Large intestine (tissue), 3 donors: Measurements from ENCODE around the gene LZTFL1. TPM values are rescaled to one million over a fixed set of nuclear protein-coding genes. Genes with fewer than 3 reads are reported as not detected.

Source experiments
- DNase-seq, 2 donors: peaks; one replicate each; pipeline versions ENCODE4 v3.0.0 to v3.0.0-alpha.2; 2013
- H3K27ac ChIP-seq: one replicate; pipeline ENCODE4 v1.5.1; 2013; ENCODE audit warnings: low read length
- H3K27me3 ChIP-seq: 2 replicates; pipeline ENCODE4 v1.6.1; 2013; ENCODE audit warnings: low read length; ENCODE audit not compliant: control insufficient read depth, insufficient read depth
- H3K36me3 ChIP-seq: 2 replicates; pipeline ENCODE4 v1.6.1; 2013; ENCODE audit warnings: low read length; ENCODE audit not compliant: control insufficient read depth, insufficient read depth
- H3K4me1 ChIP-seq: one replicate; pipeline ENCODE4 v1.6.1; 2013; ENCODE audit warnings: low read length; ENCODE audit not compliant: control insufficient read depth, insufficient read depth
- H3K4me3 ChIP-seq: one replicate; pipeline ENCODE4 v1.5.1; 2013; ENCODE audit warnings: low read length
- H3K9me3 ChIP-seq: one replicate; pipeline ENCODE4 v1.6.1; 2013; ENCODE audit warnings: mild to moderate bottlenecking, low read depth, low read length, moderate library complexity; ENCODE audit not compliant: control insufficient read depth
- WGBS: methylation state at CpG from one replicate; pipeline ENCODE4 v1.1.5; 2013; ENCODE audit warnings: low lambda C conversion rate; ENCODE audit not compliant: insufficient coverage; 5-methylcytosine and 5-hydroxymethylcytosine counted together
- polyA plus RNA-seq: library from polyadenylated mRNA; unstranded; fragments of 120-200 nt; gene quantifications from one replicate; pipeline ENCODE4 v1.2.1, GENCODE V29; 2013

LZTFL1 gene
- polyA plus RNA-seq, 1 donor: 30.6 TPM

- Histone ChIP-seq H3K36me3 (no peaks in the 10 kb centered on the region), H3K27ac (no peak overlapping the region), H3K9me3 (no peaks in the 10 kb centered on the region), H3K27me3 (no peaks in the 10 kb centered on the region), H3K4me1 (no peaks in the 10 kb centered on the region), H3K4me3 (no peak overlapping the region)
- WGBS: 33% methylated on average over 4 of the region's 8 CpGs
- DNase-seq: peak in 1 of 2 donors; percentile 17
Measured at GRCh38 chr3:45881078-45882022, 39.4 kb upstream of the LZTFL1 start.

GRCh38 chr3:45880725-45881077 is 38.8 kb upstream of the LZTFL1 start:
- no peak for DNase-seq
- Histone ChIP-seq H3K27me3 (no peaks in the 10 kb centered on the region), H3K9me3 (no peaks in the 10 kb centered on the region), H3K27ac (no peak overlapping the region), H3K36me3 (no peaks in the 10 kb centered on the region), H3K4me3 (no peak overlapping the region), H3K4me1 (no peaks in the 10 kb centered on the region)
- WGBS: 93% methylated on average over 2 of the region's 3 CpGs

- 40% methylated on average over 1 of the region's 2 CpGs for WGBS
- no peaks in the 10 kb centered on the region for H3K36me3 ChIP-seq
- no peak overlapping the region for H3K27ac ChIP-seq
- no peak overlapping the region for H3K4me3 ChIP-seq
- H3K9me3 ChIP-seq: no peaks in the 10 kb centered on the region
- H3K4me1 ChIP-seq: no peaks in the 10 kb centered on the region
- no peak for DNase-seq
- no peaks in the 10 kb centered on the region for H3K27me3 ChIP-seq
Measured at GRCh38 chr3:45878124-45878523, 36.2 kb upstream of the LZTFL1 start.

- Histone ChIP-seq H3K36me3 (no peaks in the 10 kb centered on the region), H3K27me3 (no peaks in the 10 kb centered on the region), H3K27ac (no peak overlapping the region), H3K9me3 (no peaks in the 10 kb centered on the region), H3K4me1 (no peaks in the 10 kb centered on the region), H3K4me3 (no peak overlapping the region)
- no peak for DNase-seq
- no CpG with 5 or more reads among the region's 5 CpGs for WGBS
Measured at GRCh38 chr3:45874677-45875346, 32.9 kb upstream of the LZTFL1 start.

GRCh38 chr3:45873638-45874037 is 31.7 kb upstream of the LZTFL1 start:
- H3K9me3 ChIP-seq: no peaks in the 10 kb centered on the region
- no peak overlapping the region for H3K27ac ChIP-seq
- no peak overlapping the region for H3K4me3 ChIP-seq
- WGBS: 74% methylated on average over 3 of the region's 4 CpGs
- H3K4me1 ChIP-seq: no peaks in the 10 kb centered on the region
- DNase-seq: no peak
- no peaks in the 10 kb centered on the region for H3K27me3 ChIP-seq
- no peaks in the 10 kb centered on the region for H3K36me3 ChIP-seq

GRCh38 chr3:45873036-45873435 is 31.1 kb upstream of the LZTFL1 start:
- Histone ChIP-seq H3K4me3 (no peak overlapping the region), H3K27ac (no peak overlapping the region), H3K9me3 (no peaks in the 10 kb centered on the region), H3K27me3 (no peaks in the 10 kb centered on the region), H3K4me1 (no peaks in the 10 kb centered on the region), H3K36me3 (no peaks in the 10 kb centered on the region)
- no peak for DNase-seq

GRCh38 chr3:45872569-45872968 is 30.6 kb upstream of the LZTFL1 start:
- H3K9me3 ChIP-seq: no peaks in the 10 kb centered on the region
- no peak overlapping the region for H3K27ac ChIP-seq
- H3K36me3 ChIP-seq: no peaks in the 10 kb centered on the region
- DNase-seq: no peak
- H3K4me1 ChIP-seq: no peaks in the 10 kb centered on the region
- WGBS: no CpG with 5 or more reads among the region's 2 CpGs
- no peak overlapping the region for H3K4me3 ChIP-seq
- H3K27me3 ChIP-seq: no peaks in the 10 kb centered on the region

- 20% methylated on average over 1 of the region's 6 CpGs for WGBS
- H3K36me3 ChIP-seq: no peaks in the 10 kb centered on the region
- H3K27ac ChIP-seq: no peak overlapping the region
- no peak for DNase-seq
- H3K9me3 ChIP-seq: no peaks in the 10 kb centered on the region
- no peak overlapping the region for H3K4me3 ChIP-seq
- H3K27me3 ChIP-seq: no peaks in the 10 kb centered on the region
- no peaks in the 10 kb centered on the region for H3K4me1 ChIP-seq
Measured at GRCh38 chr3:45871780-45872179, 29.9 kb upstream of the LZTFL1 start.

- H3K27ac ChIP-seq: no peak overlapping the region
- H3K4me3 ChIP-seq: no peak overlapping the region
- no peaks in the 10 kb centered on the region for H3K9me3 ChIP-seq
- H3K4me1 ChIP-seq: no peaks in the 10 kb centered on the region
- no peaks in the 10 kb centered on the region for H3K36me3 ChIP-seq
- DNase-seq: no peak
- no peaks in the 10 kb centered on the region for H3K27me3 ChIP-seq
- WGBS: no CpG with 5 or more reads among the region's 4 CpGs
Measured at GRCh38 chr3:45870099-45870498, 28.2 kb upstream of the LZTFL1 start.

- no peak for DNase-seq
- Histone ChIP-seq H3K4me3 (no peak overlapping the region), H3K36me3 (no peaks in the 10 kb centered on the region), H3K27ac (no peak overlapping the region), H3K27me3 (no peaks in the 10 kb centered on the region), H3K9me3 (no peaks in the 10 kb centered on the region), H3K4me1 (no peaks in the 10 kb centered on the region)
- no CpG with 5 or more reads among the region's 3 CpGs for WGBS
Measured at GRCh38 chr3:45869638-45870037, 27.7 kb upstream of the LZTFL1 start.
